ENCODE results near the gene SOX6. TPM values are rescaled to one million over a fixed set of nuclear protein-coding genes. Genes with fewer than 3 reads are reported as not detected.

Gene SOX6
- total RNA-seq, 1 experiment from 2014 or later: 0.21 TPM

- in situ Hi-C loops (cut with HindIII; ENCODE audit: low pct_unique_long_range_greater_than_20kb, low sequenced_read_pairs): no loop called here
- DNase-seq (ENCODE audit: low read depth, low spot score) (no peak), ATAC-seq (no peak)
- intact Hi-C loops (cut with micrococcal nuclease; ENCODE audit: unreplicated experiment): no loop called here
- no peaks in the 10 kb centered on the region for H3K9me3 ChIP-seq (ENCODE audit: control insufficient read depth, insufficient read depth, low read depth, low read length)
- POLR2A ChIA-PET: no interaction called here
- H3K4me3 ChIP-seq (ENCODE audit: low read depth in 2 of 2, low read length in 2 of 2): no peak overlapping the region
- BruUV-seq (replicated peaks): no TSS peak
- H3K36me3 ChIP-seq (ENCODE audit: control insufficient read depth, insufficient read depth, low read length): no peaks in the 10 kb centered on the region
- CTCF ChIA-PET: no interaction called here
- no peak for TF ChIP-seq TCF7L2 (IDR thresholded peaks at IDR 0.05; ENCODE audit: low read depth, low read length)
- TF ChIP-seq, protein P1, sequence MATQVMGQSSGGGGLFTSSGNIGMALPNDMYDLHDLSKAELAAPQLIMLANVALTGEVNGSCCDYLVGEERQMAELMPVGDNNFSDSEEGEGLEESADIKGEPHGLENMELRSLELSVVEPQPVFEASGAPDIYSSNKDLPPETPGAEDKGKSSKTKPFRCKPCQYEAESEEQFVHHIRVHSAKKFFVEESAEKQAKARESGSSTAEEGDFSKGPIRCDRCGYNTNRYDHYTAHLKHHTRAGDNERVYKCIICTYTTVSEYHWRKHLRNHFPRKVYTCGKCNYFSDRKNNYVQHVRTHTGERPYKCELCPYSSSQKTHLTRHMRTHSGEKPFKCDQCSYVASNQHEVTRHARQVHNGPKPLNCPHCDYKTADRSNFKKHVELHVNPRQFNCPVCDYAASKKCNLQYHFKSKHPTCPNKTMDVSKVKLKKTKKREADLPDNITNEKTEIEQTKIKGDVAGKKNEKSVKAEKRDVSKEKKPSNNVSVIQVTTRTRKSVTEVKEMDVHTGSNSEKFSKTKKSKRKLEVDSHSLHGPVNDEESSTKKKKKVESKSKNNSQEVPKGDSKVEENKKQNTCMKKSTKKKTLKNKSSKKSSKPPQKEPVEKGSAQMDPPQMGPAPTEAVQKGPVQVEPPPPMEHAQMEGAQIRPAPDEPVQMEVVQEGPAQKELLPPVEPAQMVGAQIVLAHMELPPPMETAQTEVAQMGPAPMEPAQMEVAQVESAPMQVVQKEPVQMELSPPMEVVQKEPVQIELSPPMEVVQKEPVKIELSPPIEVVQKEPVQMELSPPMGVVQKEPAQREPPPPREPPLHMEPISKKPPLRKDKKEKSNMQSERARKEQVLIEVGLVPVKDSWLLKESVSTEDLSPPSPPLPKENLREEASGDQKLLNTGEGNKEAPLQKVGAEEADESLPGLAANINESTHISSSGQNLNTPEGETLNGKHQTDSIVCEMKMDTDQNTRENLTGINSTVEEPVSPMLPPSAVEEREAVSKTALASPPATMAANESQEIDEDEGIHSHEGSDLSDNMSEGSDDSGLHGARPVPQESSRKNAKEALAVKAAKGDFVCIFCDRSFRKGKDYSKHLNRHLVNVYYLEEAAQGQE (IDR thresholded peaks at IDR 0.05; ENCODE audit: insufficient read depth in 1 of 2, low read depth in 2 of 2, low read length in 1 of 2): no peak
- no peak for TF ChIP-seq SIN3A (IDR thresholded peaks at IDR 0.05; ENCODE audit: borderline replicate concordance, insufficient read depth, low read depth, low read length)
- TF ChIP-seq, protein P2, sequence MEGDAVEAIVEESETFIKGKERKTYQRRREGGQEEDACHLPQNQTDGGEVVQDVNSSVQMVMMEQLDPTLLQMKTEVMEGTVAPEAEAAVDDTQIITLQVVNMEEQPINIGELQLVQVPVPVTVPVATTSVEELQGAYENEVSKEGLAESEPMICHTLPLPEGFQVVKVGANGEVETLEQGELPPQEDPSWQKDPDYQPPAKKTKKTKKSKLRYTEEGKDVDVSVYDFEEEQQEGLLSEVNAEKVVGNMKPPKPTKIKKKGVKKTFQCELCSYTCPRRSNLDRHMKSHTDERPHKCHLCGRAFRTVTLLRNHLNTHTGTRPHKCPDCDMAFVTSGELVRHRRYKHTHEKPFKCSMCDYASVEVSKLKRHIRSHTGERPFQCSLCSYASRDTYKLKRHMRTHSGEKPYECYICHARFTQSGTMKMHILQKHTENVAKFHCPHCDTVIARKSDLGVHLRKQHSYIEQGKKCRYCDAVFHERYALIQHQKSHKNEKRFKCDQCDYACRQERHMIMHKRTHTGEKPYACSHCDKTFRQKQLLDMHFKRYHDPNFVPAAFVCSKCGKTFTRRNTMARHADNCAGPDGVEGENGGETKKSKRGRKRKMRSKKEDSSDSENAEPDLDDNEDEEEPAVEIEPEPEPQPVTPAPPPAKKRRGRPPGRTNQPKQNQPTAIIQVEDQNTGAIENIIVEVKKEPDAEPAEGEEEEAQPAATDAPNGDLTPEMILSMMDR (IDR thresholded peaks at IDR 0.05): no peak
- TF ChIP-seq POLR2AphosphoS5 (IDR thresholded peaks at IDR 0.05; ENCODE audit: low read depth, low read length): no peak
- H3K4me1 ChIP-seq (ENCODE audit: control insufficient read depth, insufficient read depth, low read length): no peaks in the 10 kb centered on the region
- H3K27ac ChIP-seq (ENCODE audit: low read length): no peak overlapping the region
- no peaks in the 10 kb centered on the region for H3K27me3 ChIP-seq (ENCODE audit: control insufficient read depth, insufficient read depth, low read length)
Observed at GRCh38 chr11:16317712-16318111, 38.6 kb downstream of the SOX6 start.

DNA sequence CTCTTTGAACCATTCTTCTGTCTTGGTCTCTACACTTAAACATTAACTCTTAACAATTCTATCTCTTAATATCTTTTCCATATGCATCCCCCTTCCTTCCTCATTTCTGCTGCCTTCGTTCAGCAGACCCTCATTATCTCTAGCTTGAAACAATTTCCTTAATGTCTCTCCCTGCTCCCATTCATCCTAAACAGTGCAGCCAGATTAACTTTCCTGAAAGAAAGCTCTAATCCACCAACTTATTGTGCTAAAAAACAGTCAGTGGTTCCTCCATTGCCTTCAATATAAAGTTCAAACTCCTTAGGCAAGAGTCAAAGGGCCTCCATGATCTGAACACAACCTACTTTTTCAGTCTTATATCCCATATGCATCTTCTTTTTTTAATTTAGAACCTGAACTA is 42.5 kb downstream of the SOX6 start:
- Histone ChIP-seq H3K4me3 (ENCODE audit: low read depth in 2 of 2, low read length in 2 of 2) (no peak overlapping the region), H3K27ac (ENCODE audit: low read length) (no peak overlapping the region), H3K36me3 (ENCODE audit: control insufficient read depth, insufficient read depth, low read length) (no peaks in the 10 kb centered on the region), H3K27me3 (ENCODE audit: control insufficient read depth, insufficient read depth, low read length) (no peaks in the 10 kb centered on the region), H3K9me3 (ENCODE audit: control insufficient read depth, insufficient read depth, low read depth, low read length) (no peaks in the 10 kb centered on the region), H3K4me1 (ENCODE audit: control insufficient read depth, insufficient read depth, low read length) (no peaks in the 10 kb centered on the region)
- CTCF ChIA-PET: no interaction called here
- BruUV-seq (replicated peaks): no TSS peak
- no peak for DNase-seq (ENCODE audit: low read depth, low spot score)
- TF ChIP-seq POLR2AphosphoS5 (IDR thresholded peaks at IDR 0.05; ENCODE audit: low read depth, low read length) (no peak), SIN3A (IDR thresholded peaks at IDR 0.05; ENCODE audit: borderline replicate concordance, insufficient read depth, low read depth, low read length) (no peak), TCF7L2 (IDR thresholded peaks at IDR 0.05; ENCODE audit: low read depth, low read length) (no peak)
- TF ChIP-seq, protein P1 (IDR thresholded peaks at IDR 0.05; ENCODE audit: insufficient read depth in 1 of 2, low read depth in 2 of 2, low read length in 1 of 2): no peak
- TF ChIP-seq, protein P2 (IDR thresholded peaks at IDR 0.05): no peak
- ATAC-seq: no peak
- POLR2A ChIA-PET: no interaction called here
- intact Hi-C loops (cut with micrococcal nuclease; ENCODE audit: unreplicated experiment) (no loop called here), in situ Hi-C loops (cut with HindIII; ENCODE audit: low pct_unique_long_range_greater_than_20kb, low sequenced_read_pairs) (no loop called here)
